ENCODE results near the gene NPHP4.

- TF ChIP-seq CTCF (IDR thresholded peaks at IDR 0.05) (no peak), POLR2A (IDR thresholded peaks at IDR 0.05) (no peak)
These were observed 37.1 kb upstream of the NPHP4 start for GRCh38 chr1:6029351-6029750.

Measured in transverse colon (tissue), 3 donors.